Stimulated activated CD4-positive, alpha-beta T cell treated with anti-CD3 and anti-CD28 coated beads, Interleukin-12 subunit alpha, Interleukin-12 subunit beta, amount 100 ng/mL, for 48 hours (primary cell): ENCODE data around the gene C11orf91.
"Not testable (repeated sequence)": the region's sequence is repeated elsewhere in the genome, so short reads cannot be mapped to it uniquely, and the experiment has no call there.

Experiments
- DNase-seq, 3 donors: peaks; one replicate each; pipeline ENCODE4 v3.0.0-alpha.2; 2020; ENCODE audit warnings: low read depth in 2 of 3, low spot score in 1 of 3

The C11orf91 gene

GRCh38 chr11:33700502-33701271 lies at the start of gene C11orf91:
Gene C11orf91, minus strand, starts transcription at chr11:33700826. Its CDS starts 86 bp downstream, at chr11:33700740.
- peak; percentile 85 to 92 (median 86) for DNase-seq

GRCh38 chr11:33747979-33748378 lies 47.4 kb upstream of the C11orf91 start:
- no peak for DNase-seq

- no peak for DNase-seq
These were observed 42.7 kb upstream of the C11orf91 start for GRCh38 chr11:33743291-33743690.

GRCh38 chr11:33742249-33742851 lies 41.7 kb upstream of the C11orf91 start:
- DNase-seq, result no peak

GRCh38 chr11:33741806-33742205 lies 41.2 kb upstream of the C11orf91 start:
- no peak for DNase-seq

GRCh38 chr11:33737362-33737821 lies 36.8 kb upstream of the C11orf91 start:
- DNase-seq, result no peak

GRCh38 chr11:33736148-33736812 lies 35.7 kb upstream of the C11orf91 start, which contains the start of gene CD59:
Gene CD59, minus strand, starts transcription at chr11:33736423. Its CDS starts 13,978 bp downstream, at chr11:33722445.
- DNase-seq, result peak; percentile 82 to 91 (median 87)

- peak in 2 of 3 donors; percentile 25 to 41 for DNase-seq
These were observed 34.9 kb upstream of the C11orf91 start for GRCh38 chr11:33735271-33736147.

- DNase-seq, result no peak
These were observed 34.0 kb upstream of the C11orf91 start for GRCh38 chr11:33734441-33735270.

- no peak for DNase-seq
These were observed 33.4 kb upstream of the C11orf91 start for GRCh38 chr11:33733980-33734379.

- peak; percentile 18 to 51 (median 27) for DNase-seq
These were observed 31.3 kb upstream of the C11orf91 start for GRCh38 chr11:33731723-33732531.

GRCh38 chr11:33730716-33731115 lies 30.1 kb upstream of the C11orf91 start:
- no peak for DNase-seq

GRCh38 chr11:33729072-33729664 lies 28.5 kb upstream of the C11orf91 start:
- DNase-seq, result not testable (repeated sequence)

GRCh38 chr11:33727539-33727938 lies 26.9 kb upstream of the C11orf91 start:
- DNase-seq, result not testable (repeated sequence)

- DNase-seq, result no peak
These were observed 24.9 kb upstream of the C11orf91 start for GRCh38 chr11:33725496-33725895.

- DNase-seq, result no peak
These were observed 24.0 kb upstream of the C11orf91 start for GRCh38 chr11:33724644-33725035.

GRCh38 chr11:33723238-33723881 lies 22.7 kb upstream of the C11orf91 start:
- DNase-seq, result no peak

- peak in 2 of 3 donors; percentile 61 to 62 for DNase-seq
These were observed 22.1 kb upstream of the C11orf91 start for GRCh38 chr11:33722590-33723234.
